Caco-2 (cell line): ENCODE data around the gene RTL1. TPM values are rescaled to one million over a fixed set of nuclear protein-coding genes. Genes with fewer than 3 reads are reported as not detected.
A peak's percentile ranks its signal among the peaks of the same experiment; 100 is the strongest.

Experiments used
- BruUV-seq: library from RNA; stranded (reverse); fragments of 400-500 nt; replicated peaks from 2 replicates; lab custom pipeline; 2021; lab: Mats Ljungman, UMichigan
- CTCF ChIA-PET: fragments of 300-600 bp; sonication (Branson Sonifier 250); formaldehyde crosslinking; loops from one replicate; lab custom pipeline; 2022; ENCODE audit warnings: antibody characterized with exemption; lab: Charles Lee
- POLR2A ChIA-PET: fragments of 300-600 bp; sonication (Branson Sonifier 250); formaldehyde crosslinking; loops from one replicate; lab custom pipeline; 2022; ENCODE audit warnings: antibody characterized with exemption; lab: Charles Lee
- DNase-seq, 2 experiments: peaks; one replicate each; pipeline versions ENCODE4 v3.0.0 to v3.0.0-alpha.2; 2020 to 2022
- H3K27me3 ChIP-seq: replicated peaks from 2 replicates; pipeline ENCODE4 v1.6.0; 2011; ENCODE audit warnings: low read length; ENCODE audit not compliant: control insufficient read depth, insufficient read depth
- H3K36me3 ChIP-seq: 2 replicates; pipeline ENCODE4 v1.5.1; 2011; ENCODE audit warnings: low read length; ENCODE audit not compliant: control insufficient read depth, insufficient read depth
- H3K4me1 ChIP-seq: fragments of 250-450 bp; sonication (Bioruptor Pico); 2 replicates; pipeline ENCODE4 v1.5.1; 2020; ENCODE audit warnings: mild to moderate bottlenecking
- H3K4me3 ChIP-seq: 2 replicates; pipeline ENCODE4 v1.5.1; 2011; ENCODE audit warnings: low read depth, mild to moderate bottlenecking, control low read depth, low read length
- H3K9me3 ChIP-seq: fragments of 250-450 bp; sonication (Bioruptor Pico); 2 replicates; pipeline ENCODE4 v1.5.1; 2020; ENCODE audit warnings: mild to moderate bottlenecking, moderate library complexity
- H3K27ac Mint-ChIP-seq: one replicate; pipeline ENCODE4 v1.8.0; 2022; ENCODE audit warnings: mixed read lengths; ENCODE audit not compliant: unreplicated experiment
- H3K27me3 Mint-ChIP-seq: one replicate; pipeline ENCODE4 v1.8.0; 2022; ENCODE audit warnings: mixed read lengths; ENCODE audit not compliant: insufficient read depth, unreplicated experiment
- H3K36me3 Mint-ChIP-seq: one replicate; pipeline ENCODE4 v1.8.0; 2022; ENCODE audit warnings: mild to moderate bottlenecking, mixed read lengths; ENCODE audit not compliant: insufficient read depth, unreplicated experiment
- H3K4me1 Mint-ChIP-seq: one replicate; pipeline ENCODE4 v1.8.0; 2022; ENCODE audit warnings: low read depth, mixed read lengths; ENCODE audit not compliant: unreplicated experiment
- H3K4me3 Mint-ChIP-seq: one replicate; pipeline ENCODE4 v1.8.0; 2022; ENCODE audit warnings: mild to moderate bottlenecking, moderate library complexity, mixed read lengths; ENCODE audit not compliant: unreplicated experiment
- H3K9me3 Mint-ChIP-seq: one replicate; pipeline ENCODE4 v1.8.0; 2022; ENCODE audit warnings: mixed read lengths; ENCODE audit not compliant: unreplicated experiment
- intact Hi-C: fragments of 100-400 bp; cut with micrococcal nuclease; formaldehyde crosslinking; loops from one replicate; pipeline ENCODE4 v1.10.0; 2022; ENCODE audit not compliant: unreplicated experiment
- total RNA-seq: library from RNA; stranded (reverse); gene quantifications from 2 replicates; pipeline ENCODE4 v1.2.3, GENCODE V29; 2022
- TF ChIP-seq, protein P1 (sequence below), 2 experiments: fragments of 200-600 bp in 1 of 2; IDR thresholded peaks; 1 replicate in 1 of 2; 2 replicates in 1 of 2; pipeline versions ENCODE4 v1.5.1 to v1.8.0; 2011 to 2022; ENCODE audit warnings: antibody characterized with exemption in 1 of 2, control low read depth in 1 of 2, inconsistent platforms in 1 of 2, low read depth in 1 of 2, low read length in 1 of 2, mild to moderate bottlenecking in 1 of 2, moderate library complexity in 1 of 2; ENCODE audit not compliant: insufficient read depth in 1 of 2, severe bottlenecking in 1 of 2, unreplicated experiment in 1 of 2

Gene RTL1
- total RNA-seq, 1 experiment from 2014 or later = not detected

DNA sequence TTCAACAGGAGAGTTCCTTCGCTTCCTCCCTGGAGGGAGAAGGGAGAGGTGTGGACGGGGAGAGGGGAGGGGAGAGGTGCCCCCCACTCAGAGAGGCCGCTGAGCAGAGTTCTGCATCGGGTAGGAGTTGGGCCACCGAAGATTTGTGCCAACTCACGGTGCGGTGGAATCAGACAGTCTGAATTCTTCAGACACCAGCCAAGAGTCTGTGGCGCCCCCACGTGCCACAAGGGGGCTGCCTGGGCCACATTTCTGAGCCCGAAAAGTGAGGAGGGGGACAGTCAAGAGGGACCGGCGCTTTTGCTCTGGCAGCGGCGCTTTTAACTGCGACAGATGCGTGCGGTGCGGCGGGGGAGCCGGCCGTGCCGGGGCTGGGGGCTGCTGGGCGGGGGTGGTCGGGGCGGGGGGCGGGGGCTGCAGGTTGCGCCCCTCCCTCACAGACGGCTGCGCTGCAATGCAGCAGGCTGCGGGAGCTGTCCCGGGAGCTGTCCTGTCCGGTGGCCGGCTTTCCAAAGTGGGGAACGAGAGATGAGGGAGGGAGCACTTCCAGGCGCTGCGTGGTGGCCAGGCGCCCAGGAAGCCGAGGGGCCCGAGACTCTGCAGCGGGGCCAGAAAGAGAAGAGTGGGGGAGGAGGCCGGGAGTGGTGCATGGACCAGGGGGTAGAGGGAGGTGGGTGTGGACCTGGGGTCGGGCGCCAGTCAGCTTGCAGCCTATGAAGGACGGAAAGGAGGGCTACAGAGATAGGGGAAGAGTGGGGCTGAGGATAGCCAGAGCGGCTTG lies 975 bp upstream of the RTL1 start:
- no peak overlapping the region for H3K27ac Mint-ChIP-seq
- no peak overlapping the region for H3K4me3 Mint-ChIP-seq
- no TSS peak for BruUV-seq
- POLR2A ChIA-PET = no interaction called here
- H3K27me3 Mint-ChIP-seq = peaks cover 17% of the 10 kb centered on the region
- Histone ChIP-seq H3K4me3 (no peak overlapping the region), H3K36me3 (no peaks in the 10 kb centered on the region), H3K9me3 (no peaks in the 10 kb centered on the region), H3K4me1 (peaks cover 9% of the 10 kb centered on the region), H3K27me3 (no peaks in the 10 kb centered on the region; the same call in 1 of the 2 replicates)
- CTCF ChIA-PET = no interaction called here
- TF ChIP-seq, protein P1, sequence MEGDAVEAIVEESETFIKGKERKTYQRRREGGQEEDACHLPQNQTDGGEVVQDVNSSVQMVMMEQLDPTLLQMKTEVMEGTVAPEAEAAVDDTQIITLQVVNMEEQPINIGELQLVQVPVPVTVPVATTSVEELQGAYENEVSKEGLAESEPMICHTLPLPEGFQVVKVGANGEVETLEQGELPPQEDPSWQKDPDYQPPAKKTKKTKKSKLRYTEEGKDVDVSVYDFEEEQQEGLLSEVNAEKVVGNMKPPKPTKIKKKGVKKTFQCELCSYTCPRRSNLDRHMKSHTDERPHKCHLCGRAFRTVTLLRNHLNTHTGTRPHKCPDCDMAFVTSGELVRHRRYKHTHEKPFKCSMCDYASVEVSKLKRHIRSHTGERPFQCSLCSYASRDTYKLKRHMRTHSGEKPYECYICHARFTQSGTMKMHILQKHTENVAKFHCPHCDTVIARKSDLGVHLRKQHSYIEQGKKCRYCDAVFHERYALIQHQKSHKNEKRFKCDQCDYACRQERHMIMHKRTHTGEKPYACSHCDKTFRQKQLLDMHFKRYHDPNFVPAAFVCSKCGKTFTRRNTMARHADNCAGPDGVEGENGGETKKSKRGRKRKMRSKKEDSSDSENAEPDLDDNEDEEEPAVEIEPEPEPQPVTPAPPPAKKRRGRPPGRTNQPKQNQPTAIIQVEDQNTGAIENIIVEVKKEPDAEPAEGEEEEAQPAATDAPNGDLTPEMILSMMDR (IDR thresholded peaks at IDR 0.05; ENCODE audit: insufficient read depth in 1 of 2, low read depth in 1 of 2, low read length in 1 of 2, severe bottlenecking in 1 of 2, unreplicated experiment in 1 of 2) = peak; percentile 47 to 67
- peak in 1 of 2 experiments; percentile 35 for DNase-seq
- no peaks in the 10 kb centered on the region for H3K36me3 Mint-ChIP-seq
- H3K9me3 Mint-ChIP-seq = no peaks in the 10 kb centered on the region
- intact Hi-C loops = loop anchor here (5.0 to 10.0 kb wide), 2 partner anchors 333 to 520 kb away; no protein-coding TSS in a partner anchor
- H3K4me1 Mint-ChIP-seq = no peaks in the 10 kb centered on the region

DNA sequence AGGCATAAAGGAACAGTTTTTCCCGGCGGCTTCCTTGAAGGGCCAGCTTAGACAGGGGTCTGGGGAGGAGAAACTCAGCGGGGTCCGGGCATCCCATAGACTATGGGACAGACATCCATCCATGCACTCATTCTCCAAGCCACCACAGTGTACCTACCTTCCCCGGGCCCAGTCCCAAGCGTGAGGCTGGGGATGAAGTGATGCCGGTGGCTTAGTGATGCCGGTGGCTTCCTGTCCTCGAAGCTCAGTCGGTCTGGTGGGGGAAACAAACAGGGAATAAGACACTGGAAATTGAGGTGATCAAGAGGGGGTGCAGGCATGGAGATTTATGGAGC lies 421 bp downstream of the RTL1 start:
- no TSS peak for BruUV-seq
- Histone ChIP-seq H3K4me1 (peaks cover 9% of the 10 kb centered on the region), H3K9me3 (no peaks in the 10 kb centered on the region), H3K36me3 (no peaks in the 10 kb centered on the region), H3K4me3 (no peak overlapping the region), H3K27me3 (no peaks in the 10 kb centered on the region; the same call in 1 of the 2 replicates)
- Mint-ChIP-seq H3K27ac (no peak overlapping the region), H3K27me3 (peaks cover 17% of the 10 kb centered on the region), H3K4me3 (no peak overlapping the region), H3K36me3 (no peaks in the 10 kb centered on the region), H3K9me3 (no peaks in the 10 kb centered on the region), H3K4me1 (no peaks in the 10 kb centered on the region)
- ChIA-PET CTCF (interaction anchor here (1.0 kb wide), 1 partner anchor 332 kb away, joined by 4 read pairs; no protein-coding TSS in a partner anchor), POLR2A (no interaction called here)
- TF ChIP-seq, protein P1 (IDR thresholded peaks at IDR 0.05; ENCODE audit: insufficient read depth in 1 of 2, low read depth in 1 of 2, low read length in 1 of 2, severe bottlenecking in 1 of 2, unreplicated experiment in 1 of 2) = no peak
- intact Hi-C loops = loop anchor here (10.0 kb wide), 1 partner anchor 518 kb away; no protein-coding TSS in a partner anchor
- no peak for DNase-seq

DNA sequence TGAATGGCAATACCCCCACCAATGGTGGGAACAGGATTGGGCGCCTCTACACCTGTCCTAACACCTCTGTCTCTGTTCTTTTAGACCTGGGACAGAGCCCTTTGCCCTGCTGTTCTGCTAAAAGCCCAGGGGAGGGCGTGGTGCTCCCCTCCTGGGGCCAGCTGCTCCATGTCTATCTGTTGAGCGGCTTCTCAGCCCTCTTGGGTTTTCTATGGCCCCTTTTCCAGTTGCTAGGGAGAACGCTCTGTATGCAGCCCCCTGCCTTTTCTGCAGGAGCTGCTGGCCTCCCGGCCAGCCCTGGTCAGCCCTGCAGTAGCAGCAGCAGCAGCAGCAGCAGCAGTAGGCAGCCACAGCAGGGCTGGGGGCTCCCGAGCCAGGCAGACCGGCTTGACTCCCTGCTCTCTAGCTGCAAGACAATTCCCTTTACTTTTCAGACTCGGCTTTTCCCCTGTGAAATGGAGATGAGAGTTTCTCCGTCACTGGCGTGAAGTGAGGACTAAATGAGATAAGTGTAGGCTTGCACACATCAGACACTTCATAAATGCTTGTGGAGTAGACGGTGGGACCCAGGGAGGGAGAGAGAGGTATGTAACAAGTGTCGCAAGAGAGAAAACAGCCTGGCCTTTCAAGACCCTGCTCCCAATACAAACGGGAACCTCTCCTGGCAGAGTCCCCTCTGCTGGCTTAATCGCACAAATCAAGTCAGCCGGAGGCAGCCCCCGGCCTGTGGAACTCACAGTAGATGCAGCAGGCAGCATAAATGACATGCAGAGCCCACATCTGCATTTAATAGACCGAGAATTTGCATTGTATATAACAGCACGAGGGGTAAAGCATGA lies 1.0 kb downstream of the RTL1 start:
- H3K27me3 Mint-ChIP-seq = peaks cover 17% of the 10 kb centered on the region
- DNase-seq = peak in 1 of 2 experiments; percentile 24

More for the DNA sequence above, 1.0 kb downstream of the RTL1 start:
- Histone ChIP-seq H3K4me3 (no peak overlapping the region), H3K27me3 (no peaks in the 10 kb centered on the region; the same call in 1 of the 2 replicates), H3K9me3 (no peaks in the 10 kb centered on the region), H3K36me3 (no peaks in the 10 kb centered on the region), H3K4me1 (peaks cover 9% of the 10 kb centered on the region)
- Mint-ChIP-seq H3K36me3 (no peaks in the 10 kb centered on the region), H3K9me3 (no peaks in the 10 kb centered on the region), H3K4me3 (no peak overlapping the region), H3K4me1 (no peaks in the 10 kb centered on the region), H3K27ac (no peak overlapping the region)
- TF ChIP-seq, protein P1 (IDR thresholded peaks at IDR 0.05; ENCODE audit: insufficient read depth in 1 of 2, low read depth in 1 of 2, low read length in 1 of 2, severe bottlenecking in 1 of 2, unreplicated experiment in 1 of 2) = peak; percentile 26 to 27
- intact Hi-C loops = loop anchor here (10.0 kb wide), 1 partner anchor 518 kb away; no protein-coding TSS in a partner anchor
- POLR2A ChIA-PET = no interaction called here
- no TSS peak for BruUV-seq
- CTCF ChIA-PET = interaction anchor here (1.0 kb wide), 1 partner anchor 333 kb away, joined by 4 read pairs; no protein-coding TSS in a partner anchor
